ENCODE data around the gene NELL2. TPM values are rescaled to one million over a fixed set of nuclear protein-coding genes. Genes with fewer than 3 reads are reported as not detected.

NELL2 gene
- total RNA-seq, 1 experiment from 2014 or later = 32.7 TPM

DNA sequence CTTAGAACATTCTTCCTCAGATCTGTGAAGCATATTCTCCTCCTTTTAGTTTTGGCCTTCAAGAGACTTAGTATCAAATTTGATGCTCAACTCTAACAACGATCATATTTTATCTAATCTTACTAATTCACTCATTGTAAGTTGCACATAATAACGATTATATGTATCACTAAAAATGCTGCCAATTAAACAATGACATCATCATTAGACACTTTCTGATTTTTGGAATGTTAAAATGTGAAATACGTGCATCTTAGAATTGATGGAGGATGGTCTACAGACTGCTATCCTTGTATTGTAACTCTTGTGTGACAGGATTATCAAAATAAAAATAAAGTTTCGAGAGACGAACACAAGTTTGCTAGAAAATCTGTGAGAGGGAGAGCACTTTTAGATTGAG, 311.0 kb downstream of the NELL2 start:
- no peak overlapping the region for H3K27ac ChIP-seq (ENCODE audit: insufficient read length, low read depth, low read length)

More for the DNA sequence above, 311.0 kb downstream of the NELL2 start:
- no peak overlapping the region for H3T11ph ChIP-seq (ENCODE audit: low read length)
- H2BK20ac ChIP-seq (ENCODE audit: low read depth, low read length, poor library complexity, severe bottlenecking) = no peak overlapping the region
- H2AFZ ChIP-seq (ENCODE audit: low read length) = no peak overlapping the region
- Mint-ChIP-seq H3K27me3 (ENCODE audit: low read depth) (no peaks in the 10 kb centered on the region), H3K4me3 (no peak overlapping the region), H3K36me3 (ENCODE audit: insufficient read depth in 1 of 3, low read depth in 3 of 3) (0 out of 7 replicates have a peak, but pooled peaks cover 0 to 4% (median 0%) of the 10 kb centered on the region in 3 experiments), H3K27ac (no peak overlapping the region), H3K4me1 (peaks cover 7 to 11% of the 10 kb centered on the region in 2 experiments), H3K9me3 (peaks cover 0 to 3% of the 10 kb centered on the region in 2 experiments; a peak in 1 of 5 replicates)
- no peak overlapping the region for H4K8ac ChIP-seq (replicated peaks; ENCODE audit: insufficient read length, low read depth, low read length)
- no peaks in the 10 kb centered on the region for H3K79me1 ChIP-seq (ENCODE audit: insufficient read depth, low read depth, low read length, poor library complexity, severe bottlenecking)
- no peak overlapping the region for H2BK120ac ChIP-seq (ENCODE audit: low read depth, low read length, poor library complexity, severe bottlenecking)
- H3K23me2 ChIP-seq (ENCODE audit: insufficient read length, low read depth, low read length, poor library complexity, severe bottlenecking) = no peaks in the 10 kb centered on the region
- no peak overlapping the region for H2BK15ac ChIP-seq (ENCODE audit: low read depth, low read length)
- 100% methylated on average over 2 of the region's 5 CpGs for WGBS (ENCODE audit: extremely low coverage, insufficient read length, low lambda C conversion rate)
- no peak overlapping the region for H2AK5ac ChIP-seq (ENCODE audit: insufficient read length, low read length)
- H3K9ac ChIP-seq (ENCODE audit: extremely low read depth, insufficient read length, low read length) = no peak overlapping the region
- H2BK12ac ChIP-seq (ENCODE audit: insufficient read length, low read depth, low read length) = no peak overlapping the region
- H3K14ac ChIP-seq (ENCODE audit: insufficient read depth, low read length) = no peak overlapping the region
- H3K4me2 ChIP-seq (ENCODE audit: insufficient read depth, insufficient read length, low read length) = no peak overlapping the region
- H3K18ac ChIP-seq (ENCODE audit: insufficient read length, low read depth, low read length) = no peak overlapping the region
- no peaks in the 10 kb centered on the region for H3K79me2 ChIP-seq (ENCODE audit: insufficient read depth, low read length)
- H3K23ac ChIP-seq (ENCODE audit: insufficient read length, low read depth, low read length) = no peak overlapping the region
- H3K9me3 ChIP-seq (ENCODE audit: control insufficient read depth, low read depth, low read length) = no peaks in the 10 kb centered on the region
- no peak overlapping the region for H3K56ac ChIP-seq (ENCODE audit: insufficient read length, low read depth, low read length)
- H3K4me1 ChIP-seq (ENCODE audit: insufficient read depth, low read length) = no peaks in the 10 kb centered on the region
- H4K5ac ChIP-seq (ENCODE audit: insufficient read length, low read depth, low read length) = no peak overlapping the region
- H3K27me3 ChIP-seq (ENCODE audit: insufficient read depth, low read length) = no peaks in the 10 kb centered on the region
- TF ChIP-seq CTCF (conservative IDR thresholded peaks at IDR 0.05) = no peak
- no peak for DNase-seq
- no peak overlapping the region for H2BK5ac ChIP-seq (ENCODE audit: insufficient read length, low read length)
- H4K20me1 ChIP-seq (ENCODE audit: control insufficient read depth, insufficient read depth, insufficient read length) = no peaks in the 10 kb centered on the region
- H3K4ac ChIP-seq (ENCODE audit: low read depth, low read length) = no peak overlapping the region
- no peak overlapping the region for H4K91ac ChIP-seq (ENCODE audit: insufficient read length, low read depth, low read length)

Measured in H9 (cell line).